Mesangial cell (primary cell): Measurements from ENCODE around the gene F8A1. TPM values are rescaled to one million over a fixed set of nuclear protein-coding genes. Genes with fewer than 3 reads are reported as not detected.

Experiments
- total RNA-seq: library from RNA; depleted of rRNA; stranded (reverse); fragments of >200 nt; gene quantifications from 2 replicates; pipeline ENCODE4 v1.2.3, GENCODE V29; 2015

The F8A1 gene
- total RNA-seq, result 3.9 and 16.6 TPM in 2 replicates

GRCh38 chrX:154886069-154886788 is at the start of gene F8A1:
TSS of gene F8A1 (plus strand) at chrX:154886355. CDS start at chrX:154886375, 20 bp downstream.

Other genes starting within 250 kb of the F8A1 start
- gene CTAG2, start 232.8 kb upstream of the F8A1 start, total RNA-seq, result 2.8 TPM in 1 of 2 replicates, not detected in the other
- 0.38 and 1.1 TPM in 2 replicates for gene GAB3, start 135.3 kb upstream of the F8A1 start, total RNA-seq
- 14.8 and 50.4 TPM in 2 replicates for gene DKC1, start 123.5 kb upstream of the F8A1 start, total RNA-seq
- 14.2 and 15.2 TPM in 2 replicates for gene MPP1, start 80.9 kb upstream of the F8A1 start, total RNA-seq
- gene SMIM9, start 51.7 kb upstream of the F8A1 start, total RNA-seq, result not detected in 2 replicates
- gene F8, start 136.4 kb downstream of the F8A1 start, total RNA-seq, result 0.33 and 2.2 TPM in 2 replicates
- gene FUNDC2, start 140.5 kb downstream of the F8A1 start, total RNA-seq, result 19.2 and 22.1 TPM in 2 replicates
- 13.0 and 16.5 TPM in 2 replicates for gene CMC4, start 184.8 kb downstream of the F8A1 start, total RNA-seq
- gene MTCP1, start 184.8 kb downstream of the F8A1 start, total RNA-seq, result 3.3 and 3.4 TPM in 2 replicates
- gene BRCC3, start 185.2 kb downstream of the F8A1 start, total RNA-seq, result 6.1 and 10.6 TPM in 2 replicates